Gastrocnemius medialis (tissue), 4 donors: Measurements from ENCODE around the gene HSF2BP.

ENCODE experiments used
- POLR2A ChIP-seq, 2 donors: fragments of 450-650 bp; IDR thresholded peaks; one replicate each; pipeline ENCODE4 v1.6.1; 2017; ENCODE audit warnings: antibody characterized with exemption in 2 of 2, mild to moderate bottlenecking in 2 of 2, moderate library complexity in 2 of 2
- TF ChIP-seq, protein P1 (sequence below), 5 experiments: fragments of 450-650 bp in 3 of 5; fragments of 200-600 bp in 2 of 5; sonication (generic) in 2 of 5; IDR thresholded peaks in 4 of 5; conservative IDR thresholded peaks in 1 of 5; 1 replicate in 4 of 5; 2 replicates in 1 of 5; pipeline ENCODE4 v1.5.1; 2016 to 2019; ENCODE audit warnings: antibody characterized with exemption in 5 of 5, mild to moderate bottlenecking in 3 of 5, moderate library complexity in 3 of 5

DNA sequence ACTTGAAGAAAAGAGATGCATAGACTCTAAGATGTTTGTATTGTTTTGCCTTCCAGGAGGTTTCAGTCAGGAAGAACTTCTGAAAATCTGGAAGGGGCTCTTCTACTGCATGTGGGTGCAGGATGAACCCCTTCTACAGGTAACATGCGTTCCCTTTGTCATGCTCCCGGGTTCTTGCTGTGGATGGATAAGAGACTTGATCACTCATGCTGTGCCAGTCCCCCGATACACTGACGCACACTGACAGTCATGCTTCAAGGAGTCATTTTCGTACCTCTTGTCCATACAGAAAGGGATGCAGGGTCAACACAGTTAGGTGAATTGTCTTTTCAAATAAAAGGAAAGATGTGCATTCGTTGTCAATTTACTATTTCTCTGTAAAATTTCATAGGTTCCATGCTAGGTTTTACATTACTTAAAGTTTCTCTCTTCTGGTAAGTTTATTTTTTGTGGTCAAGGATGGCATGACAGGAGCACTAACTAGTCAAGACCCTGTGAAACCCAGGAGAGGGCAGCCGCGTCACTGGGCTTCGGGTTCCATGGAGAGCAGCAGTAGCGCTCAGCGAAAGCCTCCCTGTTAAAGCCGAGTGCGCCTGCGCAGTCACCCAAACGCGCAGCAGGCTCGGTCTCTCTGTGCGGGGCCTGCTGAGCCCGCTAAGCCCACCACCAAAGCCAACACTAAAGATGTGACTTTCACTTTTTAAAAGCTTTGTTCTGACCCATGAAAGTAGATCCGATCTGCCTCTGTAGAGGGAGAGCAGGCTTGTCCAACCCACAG, 10.7 kb upstream of the HSF2BP start:
- TF ChIP-seq POLR2A (IDR thresholded peaks at IDR 0.05) = no peak
- TF ChIP-seq, protein P1, sequence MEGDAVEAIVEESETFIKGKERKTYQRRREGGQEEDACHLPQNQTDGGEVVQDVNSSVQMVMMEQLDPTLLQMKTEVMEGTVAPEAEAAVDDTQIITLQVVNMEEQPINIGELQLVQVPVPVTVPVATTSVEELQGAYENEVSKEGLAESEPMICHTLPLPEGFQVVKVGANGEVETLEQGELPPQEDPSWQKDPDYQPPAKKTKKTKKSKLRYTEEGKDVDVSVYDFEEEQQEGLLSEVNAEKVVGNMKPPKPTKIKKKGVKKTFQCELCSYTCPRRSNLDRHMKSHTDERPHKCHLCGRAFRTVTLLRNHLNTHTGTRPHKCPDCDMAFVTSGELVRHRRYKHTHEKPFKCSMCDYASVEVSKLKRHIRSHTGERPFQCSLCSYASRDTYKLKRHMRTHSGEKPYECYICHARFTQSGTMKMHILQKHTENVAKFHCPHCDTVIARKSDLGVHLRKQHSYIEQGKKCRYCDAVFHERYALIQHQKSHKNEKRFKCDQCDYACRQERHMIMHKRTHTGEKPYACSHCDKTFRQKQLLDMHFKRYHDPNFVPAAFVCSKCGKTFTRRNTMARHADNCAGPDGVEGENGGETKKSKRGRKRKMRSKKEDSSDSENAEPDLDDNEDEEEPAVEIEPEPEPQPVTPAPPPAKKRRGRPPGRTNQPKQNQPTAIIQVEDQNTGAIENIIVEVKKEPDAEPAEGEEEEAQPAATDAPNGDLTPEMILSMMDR (IDR thresholded peaks at IDR 0.05 in 4 of 5, conservative IDR thresholded peaks at IDR 0.05 in 1 of 5) = no peak
